ENCODE measurements around the gene SPOCK1.

SPOCK1 gene

GRCh38 chr5:137192293-137192743 lies 306.8 kb downstream of the SPOCK1 start:
- no peak overlapping the region for H3K27ac ChIP-seq
- no peak overlapping the region for H3K4me3 ChIP-seq

DNA sequence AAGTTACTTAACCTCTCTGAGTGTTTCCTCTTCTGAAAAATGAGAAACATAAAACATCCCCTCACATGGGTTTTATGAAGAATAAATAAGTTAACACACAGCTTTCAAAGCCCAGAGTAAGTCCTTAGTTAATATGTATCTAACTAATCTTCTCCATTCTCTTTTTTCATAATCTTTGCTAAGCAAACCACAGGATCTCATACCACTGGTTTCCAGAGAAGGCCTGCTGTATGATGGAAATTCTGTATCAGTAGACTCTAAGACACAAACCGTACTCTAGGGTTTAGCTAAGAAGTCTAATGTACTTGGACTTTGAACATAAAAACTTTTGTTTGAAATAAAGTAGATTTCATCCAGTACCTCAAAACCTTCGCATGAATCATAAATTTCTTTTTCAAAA lies 307.9 kb downstream of the SPOCK1 start:
- Histone ChIP-seq H3K27ac (no peak overlapping the region), H3K4me3 (no peak overlapping the region)

GRCh38 chr5:137190441-137190840 lies 308.7 kb downstream of the SPOCK1 start:
- no peak overlapping the region for H3K4me3 ChIP-seq
- no peak overlapping the region for H3K27ac ChIP-seq

- Histone ChIP-seq H3K4me3 (no peak overlapping the region), H3K27ac (no peak overlapping the region)
These were observed 309.1 kb downstream of the SPOCK1 start for GRCh38 chr5:137190031-137190430.

DNA sequence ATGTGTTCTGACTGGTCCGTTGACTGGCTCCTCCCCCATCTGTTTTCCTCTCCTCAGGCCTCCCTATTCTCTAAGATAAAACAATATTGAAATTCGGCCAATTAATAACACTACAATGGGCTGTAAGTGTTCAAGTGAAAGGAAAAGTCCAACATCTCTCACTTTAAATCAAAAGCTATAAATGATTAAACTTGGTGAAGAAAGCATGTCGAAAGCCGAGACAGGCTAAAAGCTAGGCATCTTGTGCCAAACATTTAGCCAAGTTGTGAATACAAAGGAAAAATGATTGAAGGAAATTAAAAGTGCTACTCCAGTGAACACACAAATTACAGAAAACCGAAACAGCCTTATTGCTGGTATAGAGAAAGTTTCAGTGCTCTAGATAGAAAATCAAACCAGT lies 310.6 kb downstream of the SPOCK1 start:
- no peak overlapping the region for H3K27ac ChIP-seq
- no peak overlapping the region for H3K4me3 ChIP-seq

DNA sequence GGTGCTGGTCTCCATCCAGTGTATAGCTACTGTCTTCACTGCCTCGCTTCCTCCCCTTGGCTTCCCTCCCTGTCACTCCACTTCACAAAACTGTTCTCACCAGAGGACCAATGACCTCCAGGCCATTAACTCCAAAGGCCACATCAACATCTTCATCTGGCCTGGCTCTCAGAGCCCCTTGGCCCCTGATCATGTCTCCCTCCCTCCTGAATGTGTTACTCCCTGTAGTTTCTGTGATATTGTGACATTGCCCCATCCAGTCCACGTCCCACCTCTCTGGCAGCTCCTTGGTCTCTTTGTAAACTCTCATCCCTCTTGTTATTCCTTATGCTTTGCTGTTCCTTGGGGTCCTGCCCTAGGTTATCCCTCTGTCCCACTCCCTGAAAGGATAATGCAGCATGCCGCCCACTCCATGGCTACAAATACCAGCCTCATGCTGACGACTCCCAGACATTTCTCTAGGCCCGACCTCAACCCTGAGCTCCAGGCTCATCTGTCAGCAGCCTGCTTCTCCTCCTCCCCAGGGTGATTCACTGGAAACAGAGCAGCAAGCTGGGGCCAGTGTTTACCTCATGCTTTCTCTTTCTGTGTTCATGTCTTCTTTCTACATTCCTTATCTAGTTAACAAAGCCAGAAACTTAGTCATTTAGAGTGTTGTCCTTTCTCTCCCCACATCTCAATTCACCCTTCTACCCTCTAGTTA lies 312.2 kb downstream of the SPOCK1 start:
- peak overlapping the region in 2 of 21 experiments; percentile 22 to 25 for H3K27ac ChIP-seq
- no peak overlapping the region for H3K4me3 ChIP-seq

DNA sequence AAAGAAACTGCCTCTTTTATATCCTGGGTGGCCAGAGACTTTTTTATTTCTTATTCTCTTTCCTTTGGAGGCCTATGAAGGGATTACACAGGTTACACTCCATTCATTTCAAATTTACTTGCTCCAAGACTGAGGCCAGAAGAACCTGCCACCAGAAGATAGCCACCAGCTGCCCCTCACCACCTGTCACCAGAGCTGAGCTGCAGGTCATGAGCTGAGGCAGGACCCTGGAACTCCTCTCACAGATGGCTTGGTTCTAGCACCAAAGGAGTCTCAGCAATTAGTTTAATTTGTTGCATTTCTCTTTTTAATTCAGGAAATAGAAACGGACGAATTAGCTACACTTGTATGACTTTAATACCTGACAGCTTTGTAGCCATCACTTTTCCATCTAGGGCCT lies 313.9 kb downstream of the SPOCK1 start:
- Histone ChIP-seq H3K27ac (no peak overlapping the region), H3K4me3 (no peak overlapping the region)

- H3K27ac ChIP-seq = no peak overlapping the region
- no peak overlapping the region for H3K4me3 ChIP-seq
These were observed 314.4 kb downstream of the SPOCK1 start for GRCh38 chr5:137184734-137185133.

DNA sequence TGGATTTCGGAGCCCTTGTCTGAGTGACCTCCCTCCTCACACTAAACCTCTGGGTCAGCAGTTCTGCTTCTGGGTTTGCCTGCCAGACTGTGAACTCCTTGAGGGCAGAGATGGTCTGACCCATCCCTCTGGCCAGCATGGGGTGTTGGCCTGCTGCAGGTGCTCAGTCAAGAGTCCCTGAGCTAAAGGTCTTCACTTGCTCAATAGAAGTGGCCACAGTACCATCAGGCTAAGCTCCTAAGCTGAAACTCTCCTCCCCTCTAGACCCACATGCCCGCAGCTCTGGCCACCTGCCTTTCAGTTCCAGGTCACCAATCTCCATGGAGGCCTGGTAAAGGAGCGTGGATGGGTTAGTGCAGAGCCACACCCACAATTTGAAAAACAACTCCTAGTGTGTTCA lies 316.6 kb downstream of the SPOCK1 start:
- Histone ChIP-seq H3K4me3 (no peak overlapping the region), H3K27ac (no peak overlapping the region)

- no peak overlapping the region for H3K27ac ChIP-seq
These were observed 317.5 kb downstream of the SPOCK1 start for GRCh38 chr5:137181667-137182066.

GRCh38 chr5:137179203-137179602 lies 319.9 kb downstream of the SPOCK1 start:
- Histone ChIP-seq H3K4me3 (no peak overlapping the region), H3K27ac (no peak overlapping the region)

More at GRCh38 chr5:137181667-137182066, 317.5 kb downstream of the SPOCK1 start:
- H3K4me3 ChIP-seq = no peak overlapping the region

GRCh38 chr5:137176609-137177008 lies 322.5 kb downstream of the SPOCK1 start:
- Histone ChIP-seq H3K27ac (no peak overlapping the region), H3K4me3 (no peak overlapping the region)

DNA sequence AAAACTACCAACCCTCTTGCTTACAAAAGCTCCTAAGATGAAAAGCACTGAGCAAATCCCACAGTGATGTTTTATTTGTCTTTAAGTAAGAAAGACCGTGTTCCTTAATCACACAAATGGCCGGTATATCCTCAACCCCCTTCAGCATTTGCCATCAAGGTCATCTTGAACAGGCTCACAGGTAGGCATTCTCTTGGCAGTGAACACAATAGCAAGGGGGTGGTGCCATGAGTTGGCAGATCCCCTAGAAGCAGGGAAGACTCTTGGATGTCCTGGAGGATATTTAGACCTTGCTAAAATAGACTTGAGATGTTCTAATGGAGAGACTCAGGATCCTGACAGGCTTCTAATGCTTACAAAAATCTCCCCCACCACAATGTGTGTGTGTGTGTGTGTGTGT lies 323.0 kb downstream of the SPOCK1 start:
- H3K27ac ChIP-seq = no peak overlapping the region
- H3K4me3 ChIP-seq = no peak overlapping the region

DNA sequence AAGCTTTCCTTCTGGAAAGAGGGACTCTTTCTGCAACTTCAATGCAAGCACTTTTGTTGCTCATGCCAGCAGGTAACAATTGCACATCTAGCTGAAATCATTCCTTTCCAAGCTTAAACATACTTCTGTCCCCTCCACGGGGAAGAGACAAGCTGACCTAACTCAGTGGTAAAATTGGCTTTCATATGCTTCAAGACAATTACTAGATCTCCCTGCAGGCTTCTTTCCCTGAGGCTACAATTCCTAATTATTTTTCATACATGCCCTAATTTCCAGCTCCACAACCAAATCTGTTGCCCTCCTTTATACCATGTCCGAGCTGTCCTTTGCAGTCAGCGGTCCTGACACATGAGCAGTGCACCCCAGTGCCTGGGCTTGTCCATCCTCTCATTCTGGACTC lies 324.9 kb downstream of the SPOCK1 start:
- no peak overlapping the region for H3K27ac ChIP-seq
- H3K4me3 ChIP-seq = no peak overlapping the region

DNA sequence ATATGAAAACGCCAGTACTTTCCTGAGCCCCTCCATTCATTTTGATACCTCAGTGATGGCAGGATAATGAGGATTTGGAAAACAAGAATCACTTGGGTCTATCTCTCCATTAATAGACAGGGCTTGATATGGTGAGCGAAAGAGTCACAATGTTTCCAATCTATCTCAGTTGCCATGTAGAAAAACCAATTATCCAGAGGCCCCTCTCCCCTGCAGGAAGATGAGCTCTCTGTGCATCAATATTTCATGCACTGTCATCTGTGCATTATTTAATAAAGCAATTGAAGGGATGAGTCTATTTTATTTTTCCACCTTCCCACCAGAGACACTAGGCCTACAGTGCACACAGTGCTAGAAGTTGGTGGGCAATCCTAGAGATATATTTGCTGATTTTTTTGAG lies 326.9 kb downstream of the SPOCK1 start:
- no peak overlapping the region for H3K4me3 ChIP-seq

GRCh38 chr5:137167187-137167586 lies 331.9 kb downstream of the SPOCK1 start:
- H3K4me3 ChIP-seq = no peak overlapping the region
- H3K27ac ChIP-seq = no peak overlapping the region

More for the DNA sequence above, 326.9 kb downstream of the SPOCK1 start:
- H3K27ac ChIP-seq = no peak overlapping the region

- H3K27ac ChIP-seq = no peak overlapping the region
- H3K4me3 ChIP-seq = no peak overlapping the region
These were observed 334.2 kb downstream of the SPOCK1 start for GRCh38 chr5:137164961-137165360.

DNA sequence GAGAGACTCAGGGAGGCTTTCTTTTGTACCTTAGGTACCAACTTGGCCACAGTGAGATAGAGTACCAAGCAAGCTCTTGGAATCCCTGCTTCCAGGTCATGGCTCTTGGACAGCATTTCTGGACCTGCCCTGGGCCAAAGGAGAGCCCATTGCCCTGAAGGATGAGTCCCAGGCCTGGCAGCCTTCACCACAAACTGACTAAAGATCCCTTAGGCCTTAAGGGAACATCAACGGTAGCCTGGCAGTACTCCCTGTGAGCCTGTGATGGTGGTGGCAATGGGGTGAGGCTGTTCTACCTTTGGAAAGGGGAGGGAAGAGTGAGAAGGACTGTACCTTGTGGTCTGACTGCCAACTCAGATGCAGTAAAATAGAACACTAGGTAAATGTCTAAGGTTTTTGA lies 334.6 kb downstream of the SPOCK1 start:
- no peak overlapping the region for H3K27ac ChIP-seq
- H3K4me3 ChIP-seq = no peak overlapping the region

- Histone ChIP-seq H3K4me3 (no peak overlapping the region), H3K27ac (no peak overlapping the region)
These were observed 340.4 kb downstream of the SPOCK1 start for GRCh38 chr5:137158691-137159090.

GRCh38 chr5:137156180-137156579 lies 342.9 kb downstream of the SPOCK1 start:
- H3K27ac ChIP-seq = no peak overlapping the region
- no peak overlapping the region for H3K4me3 ChIP-seq

DNA sequence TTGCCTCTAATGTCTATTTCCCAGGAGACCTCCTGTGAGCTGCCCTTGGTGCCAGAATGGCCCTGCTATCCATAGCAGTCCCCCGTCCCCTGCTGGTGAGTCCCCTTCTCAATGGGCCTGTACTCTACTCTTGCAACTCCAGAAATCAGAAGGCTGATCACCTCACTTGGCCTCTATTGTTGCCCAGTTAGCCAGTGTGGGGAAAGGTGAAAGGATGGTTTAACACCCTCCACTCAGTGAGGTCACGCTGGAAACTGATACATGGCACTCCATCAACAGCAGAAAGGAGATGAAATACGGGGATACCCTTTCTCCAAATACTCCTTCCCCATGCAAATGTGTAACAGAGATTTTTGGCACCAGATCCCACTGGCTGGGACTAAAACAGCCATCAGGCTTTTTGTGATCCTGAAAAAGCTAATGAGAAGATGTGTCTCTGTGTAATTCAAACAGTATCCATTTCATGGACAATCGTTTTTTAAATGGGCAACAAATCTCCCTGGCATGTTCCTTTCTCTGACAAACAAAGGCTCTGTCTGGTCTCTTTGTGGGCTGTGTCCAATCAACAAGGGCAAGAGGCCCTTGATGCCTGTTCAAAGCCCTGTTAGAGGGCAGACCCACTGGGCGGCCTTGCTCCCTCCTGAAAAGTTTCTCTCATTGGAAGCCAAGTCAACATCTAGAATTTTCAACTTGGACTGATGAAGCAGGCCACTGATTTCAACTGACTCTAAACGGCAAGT lies 343.7 kb downstream of the SPOCK1 start:
- Histone ChIP-seq H3K4me3 (no peak overlapping the region), H3K27ac (no peak overlapping the region)
